Astrocyte of the cerebellum (primary cell): ENCODE data around the gene CD58.

ENCODE experiments used
- DNase-seq: peaks from one replicate; pipeline ENCODE4 v3.0.0-alpha.2; 2011; ENCODE audit warnings: low read depth
- H3K4me3 ChIP-seq: 2 replicates; pipeline ENCODE4 v1.5.1; 2011; ENCODE audit warnings: mild to moderate bottlenecking, low read depth, low read length, moderate library complexity
- CTCF ChIP-seq: IDR thresholded peaks from 2 replicates; pipeline ENCODE4 v1.5.1; 2012; ENCODE audit warnings: low read length, low read depth, moderate library complexity, mild to moderate bottlenecking; ENCODE audit errors: missing control alignments
- in situ Hi-C: cut with HindIII; loops from 2 replicates; pipeline ENCODE4 v1.10.0; 2017; ENCODE audit warnings: low sequenced_read_pairs

CD58 gene

GRCh38 chr1:116525440-116525839 lies 45.4 kb downstream of the CD58 start:
- in situ Hi-C loops, result no loop called here
- no peak for DNase-seq
- H3K4me3 ChIP-seq, result no peak overlapping the region
- no peak for TF ChIP-seq CTCF

- no peak overlapping the region for H3K4me3 ChIP-seq
- DNase-seq, result no peak
- TF ChIP-seq CTCF, result no peak
- in situ Hi-C loops, result no loop called here
Observed at GRCh38 chr1:116521186-116521585, 49.6 kb downstream of the CD58 start.

- in situ Hi-C loops, result no loop called here
Observed at GRCh38 chr1:116518400-116518799, 52.4 kb downstream of the CD58 start.

GRCh38 chr1:116516631-116517030 lies 54.2 kb downstream of the CD58 start:
- in situ Hi-C loops, result no loop called here
- H3K4me3 ChIP-seq, result no peak overlapping the region
- no peak for TF ChIP-seq CTCF

More at GRCh38 chr1:116518400-116518799, 52.4 kb downstream of the CD58 start:
- no peak overlapping the region for H3K4me3 ChIP-seq
- DNase-seq, result no peak
- no peak for TF ChIP-seq CTCF

GRCh38 chr1:116515702-116516101 lies 55.1 kb downstream of the CD58 start:
- DNase-seq, result no peak
- H3K4me3 ChIP-seq, result no peak overlapping the region
- in situ Hi-C loops, result no loop called here
- TF ChIP-seq CTCF, result no peak

More at GRCh38 chr1:116516631-116517030, 54.2 kb downstream of the CD58 start:
- no peak for DNase-seq

GRCh38 chr1:116514708-116515525 lies 55.9 kb downstream of the CD58 start:
- peak; percentile 58 for DNase-seq
- no peak overlapping the region for H3K4me3 ChIP-seq
- no peak for TF ChIP-seq CTCF
- in situ Hi-C loops, result no loop called here

- in situ Hi-C loops, result no loop called here
- no peak overlapping the region for H3K4me3 ChIP-seq
- DNase-seq, result no peak
- TF ChIP-seq CTCF, result no peak
Observed at GRCh38 chr1:116513956-116514355, 56.9 kb downstream of the CD58 start.
